HepG2 (cell line): Measurements from ENCODE around the gene ARL5B. TPM values are rescaled to one million over a fixed set of nuclear protein-coding genes. Genes with fewer than 3 reads are reported as not detected.

Experiments
- ATAC-seq: fragments of 200-7000 bp; cut with Tn5 transposase; 3 replicates; pipeline ENCODE4 v1.9.1; 2020; ENCODE audit warnings: mild to moderate bottlenecking, moderate library complexity
- BruUV-seq: library from RNA; stranded (reverse); fragments of 400-500 nt; replicated peaks from 2 replicates; lab custom pipeline; 2021; lab: Mats Ljungman, UMichigan
- CTCF ChIA-PET: fragments of 300-600 bp; formaldehyde crosslinking; extraction: SDS; loops from one replicate; lab custom pipeline; 2021; ENCODE audit warnings: low total read pairs, inconsistent platforms, low intra/inter-chr PET ratio; lab: Yijun Ruan, JAX
- POLR2A ChIA-PET: fragments of 350-600 bp; sonication (Branson Sonifier 250); formaldehyde crosslinking; loops from one replicate; lab custom pipeline; 2020; ENCODE audit warnings: antibody characterized with exemption, inconsistent platforms; lab: Yijun Ruan, JAX
- DNase-seq: peaks from one replicate; pipeline ENCODE4 v3.0.0-alpha.2; 2015; ENCODE audit warnings: low spot score
- FAIRE-seq: peaks from 3 replicates; lab custom pipeline; 2011; peaks lifted over from hg19 to GRCh38; lab: Jason Lieb, UNC
- H2AFZ ChIP-seq: one replicate; pipeline ENCODE4 v1.6.1; 2011; ENCODE audit warnings: low read length, inconsistent platforms
- H3K27ac ChIP-seq: fragments of 300-600 bp; 3 replicates; pipeline ENCODE4 v1.8.0; 2011; ENCODE audit warnings: mixed run types, mild to moderate bottlenecking, mixed read lengths, low read length, inconsistent platforms; ENCODE audit not compliant: insufficient read depth; ENCODE audit errors: extremely low read length
- H3K27me3 ChIP-seq, 2 experiments: fragments of 200-600 bp in 1 of 2; 2 replicates in 1 of 2; 3 replicates in 1 of 2; pipeline versions ENCODE4 v1.6.0 to v1.8.0; 2011; ENCODE audit warnings: low read length in 2 of 2, mild to moderate bottlenecking in 2 of 2, moderate library complexity in 2 of 2, inconsistent platforms in 1 of 2; ENCODE audit not compliant: insufficient read depth in 2 of 2, control insufficient read depth in 1 of 2
- H3K36me3 ChIP-seq, 2 experiments: fragments of 200-600 bp in 1 of 2; replicated peaks in 1 of 2; 2 replicates in 1 of 2; 3 replicates in 1 of 2; pipeline versions ENCODE4 v1.5.1 to v1.8.0; 2011; ENCODE audit warnings: low read length in 2 of 2, inconsistent platforms in 1 of 2; ENCODE audit not compliant: insufficient read depth in 2 of 2, control insufficient read depth in 1 of 2
- H3K4me1 ChIP-seq: 2 replicates; pipeline ENCODE4 v1.5.1; 2012; ENCODE audit warnings: low read length, inconsistent platforms; ENCODE audit not compliant: insufficient read depth
- H3K4me2 ChIP-seq: 2 replicates; pipeline ENCODE4 v1.6.0; 2011; ENCODE audit warnings: low read depth, low read length, inconsistent platforms
- H3K4me3 ChIP-seq, 3 experiments: fragments of 200-600 bp in 1 of 3; sonication (generic), shearing (Covaris generic) in 1 of 3; replicated peaks in 1 of 3; 2 replicates each; pipeline ENCODE4 v1.5.1; 2011 to 2016; ENCODE audit warnings: low read length in 3 of 3, inconsistent platforms in 2 of 3, low read depth in 2 of 3, mild to moderate bottlenecking in 2 of 3, control low read depth in 1 of 3, mixed read lengths in 1 of 3; ENCODE audit not compliant: insufficient read depth in 1 of 3
- H3K79me2 ChIP-seq: one replicate; pipeline ENCODE4 v1.6.1; 2011; ENCODE audit warnings: low read length, inconsistent platforms; ENCODE audit not compliant: insufficient read depth
- H3K9ac ChIP-seq: 2 replicates; pipeline ENCODE4 v1.6.0; 2011; ENCODE audit warnings: mild to moderate bottlenecking, low read depth, low read length, inconsistent platforms; ENCODE audit not compliant: insufficient read depth
- H3K9me3 ChIP-seq: 2 replicates; pipeline ENCODE4 v1.5.1; 2012; ENCODE audit warnings: mild to moderate bottlenecking, low read length
- H4K20me1 ChIP-seq: 2 replicates; pipeline ENCODE4 v1.6.0; 2011; ENCODE audit warnings: inconsistent platforms, mild to moderate bottlenecking, low read length, moderate library complexity; ENCODE audit not compliant: insufficient read depth
- CSRNP2 ChIP-seq: sonication (generic); formaldehyde crosslinking; conservative IDR thresholded peaks from 2 replicates; pipeline ENCODE4 v1.8.0; 2022; ENCODE audit warnings: low read depth, missing genetic modification reagents
- MAFF ChIP-seq: IDR thresholded peaks from 2 replicates; pipeline ENCODE4 v1.6.1; 2011; ENCODE audit warnings: low read depth, low read length, improper control_type of control experiment
- MAFK ChIP-seq, 2 experiments: IDR thresholded peaks in 1 of 2; conservative IDR thresholded peaks in 1 of 2; 2 replicates each; pipeline ENCODE4 v1.6.1; 2011; ENCODE audit warnings: improper control_type of control experiment in 2 of 2, low read length in 2 of 2
- MXD4 ChIP-seq: IDR thresholded peaks from 2 replicates; pipeline ENCODE4 v1.6.1; 2016; ENCODE audit warnings: mild to moderate bottlenecking, missing biosample characterization, missing genetic modification reagents
- ZFP36L1 ChIP-seq: sonication (generic); formaldehyde crosslinking; IDR thresholded peaks from 2 replicates; pipeline ENCODE4 v1.8.0; 2022; ENCODE audit warnings: mild to moderate bottlenecking, missing genetic modification reagents, moderate library complexity
- ZHX2 ChIP-seq, 2 experiments: sonication (generic) in 1 of 2; formaldehyde crosslinking in 1 of 2; IDR thresholded peaks; 2 replicates each; pipeline versions ENCODE4 v1.6.1 to v1.9.0; 2014 to 2022; ENCODE audit warnings: antibody characterized with exemption in 1 of 2, borderline replicate concordance in 1 of 2, inconsistent platforms in 1 of 2, low read depth in 1 of 2, missing genetic modification reagents in 1 of 2
- ZNF33B ChIP-seq: sonication (generic); formaldehyde crosslinking; IDR thresholded peaks from 2 replicates; pipeline ENCODE4 v1.5.1; 2020; ENCODE audit warnings: mild to moderate bottlenecking, missing genetic modification reagents
- ZNF891 ChIP-seq: sonication (generic); formaldehyde crosslinking; IDR thresholded peaks from 2 replicates; pipeline ENCODE4 v1.5.0; 2020; ENCODE audit warnings: mild to moderate bottlenecking, missing genetic modification reagents
- WGBS: methylation state at CpG from one replicate; pipeline ENCODE4 v1.1.6; 2017; ENCODE audit warnings: low lambda C conversion rate; 5-methylcytosine and 5-hydroxymethylcytosine counted together
- in situ Hi-C: cut with HindIII; loops from 2 replicates; pipeline ENCODE4 v1.10.0; 2017; ENCODE audit warnings: low pct_unique_long_range_greater_than_20kb; ENCODE audit not compliant: extremely low pct_ligation_motif_present
- intact Hi-C: fragments of 100-400 bp; cut with micrococcal nuclease; formaldehyde crosslinking; loops from one replicate; pipeline ENCODE4 v1.10.0; 2022; ENCODE audit not compliant: unreplicated experiment
- polyA plus RNA-seq, 8 experiments: library from polyadenylated mRNA; depleted of rRNA in 3 of 8; stranded (reverse) in 7 of 8; unstranded in 1 of 8; fragments of >200 nt; fragmentation: Illumina TruSeq in 4 of 8; extraction: Trizol in 4 of 8; gene quantifications; 2 replicates each; pipeline versions ENCODE4 v1.2.1 to v1.2.3, GENCODE V29; 2011 to 2016; ENCODE audit warnings: low read depth in 4 of 8, missing spikeins in 1 of 8, mixed read lengths in 1 of 8; ENCODE audit not compliant: insufficient read depth in 1 of 8
- total RNA-seq, 5 experiments: library from RNA; depleted of rRNA; stranded (reverse); fragments of >200 nt; fragmentation: Illumina TruSeq; extraction: Trizol; gene quantifications; 2 replicates each; pipeline ENCODE4 v1.2.3, GENCODE V29; 2016; ENCODE audit warnings: low read depth in 1 of 5

The ARL5B gene
- total and polyA plus RNA-seq, 2 of the 13 experiments (the other 11 are each of a cell fraction or from before 2014, with no cell fraction given): 26.6 to 32.7 TPM

DNA sequence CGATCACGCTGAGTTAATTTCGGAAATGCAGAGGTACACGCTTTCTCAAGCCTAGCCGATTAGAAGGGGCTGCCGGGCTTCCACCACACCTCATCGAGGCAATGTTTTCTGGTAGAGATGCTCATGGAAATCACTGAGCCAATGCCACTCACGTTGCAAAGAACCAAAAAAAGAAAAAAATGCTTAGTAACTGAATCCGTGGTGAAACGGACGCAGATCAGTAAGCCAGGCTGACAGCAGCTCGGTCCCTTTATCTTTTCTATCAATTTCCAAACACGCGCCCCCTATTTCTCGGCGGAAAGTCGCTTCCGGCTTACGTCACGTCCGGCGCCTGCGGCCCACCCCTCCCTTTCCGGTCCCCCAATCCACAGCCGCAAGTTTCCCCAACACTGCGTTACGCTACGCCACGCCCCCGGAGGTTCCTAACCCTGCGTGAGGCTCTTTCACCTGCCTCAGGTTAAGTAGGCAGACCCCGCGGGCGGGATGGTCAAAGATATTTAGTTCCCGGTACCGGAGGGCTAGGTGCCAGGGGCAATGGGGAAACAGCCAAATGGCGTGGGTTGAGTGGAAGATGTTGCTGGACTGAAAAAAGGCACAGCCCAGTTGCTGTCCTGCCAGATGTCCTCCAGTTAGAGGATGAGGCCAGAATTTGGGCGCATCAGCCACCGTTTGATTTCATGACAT is 7.8 kb upstream of the ARL5B start, which contains the start of gene NSUN6 (continued):
- TF ChIP-seq CSRNP2 (CRISPR knock-in tag) (no peak), MXD4 (CRISPR knock-in tag) (peak; percentile 71), ZNF891 (CRISPR knock-in tag) (peak; percentile 70; the same call in 1 of the 2 replicates), ZFP36L1 (CRISPR knock-in tag) (peak; percentile 55; the same call in 1 of the 2 replicates)

DNA sequence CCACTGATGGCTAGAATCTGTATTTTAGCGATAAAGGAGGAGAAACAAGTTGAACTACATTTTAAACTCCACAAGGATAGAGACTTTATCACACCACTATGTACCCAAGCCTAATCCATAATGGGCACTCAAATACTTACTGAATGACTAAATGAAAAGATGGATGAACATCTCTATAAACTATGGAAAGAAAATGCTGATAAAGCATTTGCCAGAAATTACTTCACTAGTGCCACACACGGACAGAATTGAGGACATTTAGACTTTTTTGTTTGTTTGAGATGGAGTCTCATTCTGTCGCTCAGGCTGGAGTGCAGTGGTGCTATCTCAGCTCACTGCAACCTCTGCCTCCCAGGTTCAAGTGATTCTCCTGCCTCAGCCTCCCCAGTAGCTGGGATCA is 6.1 kb upstream of the ARL5B start:
- in situ Hi-C loops (loop anchor here (25.0 kb wide), 1 partner anchor 991 kb away; no protein-coding TSS in a partner anchor), intact Hi-C loops (loop anchor here (10.0 kb wide), 1 partner anchor 978 kb away; no protein-coding TSS in a partner anchor)
- Histone ChIP-seq H3K27ac (no peak overlapping the region), H3K9ac (no peak overlapping the region), H3K79me2 (peaks cover 31% of the 10 kb centered on the region)
- TF ChIP-seq ZNF33B (CRISPR knock-in tag): no peak
- no peak for TF ChIP-seq ZHX2 (IDR thresholded peaks at IDR 0.05; ENCODE audit: low read depth)
- no peak for TF ChIP-seq ZHX2 (CRISPR knock-in tag; IDR thresholded peaks at IDR 0.05; ENCODE audit: borderline replicate concordance)
- peak; percentile 80 for TF ChIP-seq MAFF
- TF ChIP-seq MAFK (conservative IDR thresholded peaks at IDR 0.05 in 1 of 2, IDR thresholded peaks at IDR 0.05 in 1 of 2; ENCODE audit: low read length in 2 of 2): peak; percentile 88 to 89
- TF ChIP-seq, all 625 proteins: peak for 2
- no peaks in the 10 kb centered on the region for H3K9me3 ChIP-seq
- DNase-seq (no peak), ATAC-seq (no peak), FAIRE-seq (no peak)
- POLR2A ChIA-PET: no interaction called here
- no peaks in the 10 kb centered on the region for H4K20me1 ChIP-seq
- 94% methylated on average over 3 of the region's 3 CpGs for WGBS
- peaks cover 0 to 2% of the 10 kb centered on the region in 2 experiments; a peak in 1 of 5 replicates for H3K36me3 ChIP-seq
- CTCF ChIA-PET: no interaction called here
- no peaks in the 10 kb centered on the region; a peak in 1 of 5 replicates for H3K27me3 ChIP-seq
- peaks cover 36% of the 10 kb centered on the region for H3K4me1 ChIP-seq
- no peak overlapping the region for H3K4me2 ChIP-seq
- H3K4me3 ChIP-seq: no peak overlapping the region
- no TSS peak for BruUV-seq
- no peak overlapping the region for H2AFZ ChIP-seq
